Nephron progenitor cell (in vitro differentiated cells): ENCODE data around the gene PREP.

ENCODE experiments used
- DNase-seq: peaks from one replicate; pipeline ENCODE4 v3.0.0; 2021
- H3K27ac Mint-ChIP-seq: 2 replicates; pipeline ENCODE4 v1.8.0; 2021; ENCODE audit warnings: mild to moderate bottlenecking, moderate library complexity, mixed read lengths
- H3K27me3 Mint-ChIP-seq: 2 replicates; pipeline ENCODE4 v1.8.0; 2021; ENCODE audit warnings: mild to moderate bottlenecking, low read depth, mixed read lengths; ENCODE audit not compliant: poor library complexity
- H3K36me3 Mint-ChIP-seq: 2 replicates; pipeline ENCODE4 v1.8.0; 2021; ENCODE audit warnings: low read depth, mixed read lengths
- H3K4me1 Mint-ChIP-seq: 2 replicates; pipeline ENCODE4 v1.8.0; 2021; ENCODE audit warnings: mixed read lengths
- H3K4me3 Mint-ChIP-seq: 2 replicates; pipeline ENCODE4 v1.8.0; 2021; ENCODE audit warnings: mild to moderate bottlenecking, moderate library complexity, mixed read lengths
- H3K9me3 Mint-ChIP-seq: 2 replicates; pipeline ENCODE4 v1.8.0; 2021; ENCODE audit warnings: mild to moderate bottlenecking, moderate library complexity, mixed read lengths
- CTCF ChIP-seq: fragments of 200-600 bp; sonication (generic); IDR thresholded peaks from 2 replicates; pipeline ENCODE4 v1.5.0; 2021; ENCODE audit warnings: antibody characterized with exemption

The PREP gene

GRCh38 chr6:105380634-105381033 is 22.2 kb downstream of the PREP start:
- H3K4me1 Mint-ChIP-seq: peaks cover 20% of the 10 kb centered on the region
- DNase-seq: no peak
- no peaks in the 10 kb centered on the region for H3K9me3 Mint-ChIP-seq
- H3K27me3 Mint-ChIP-seq: no peaks in the 10 kb centered on the region
- H3K27ac Mint-ChIP-seq: no peak overlapping the region
- TF ChIP-seq CTCF: no peak
- no peak overlapping the region for H3K4me3 Mint-ChIP-seq
- H3K36me3 Mint-ChIP-seq: peaks cover 27% of the 10 kb centered on the region

- H3K36me3 Mint-ChIP-seq: peaks cover 37% of the 10 kb centered on the region
- no peak for TF ChIP-seq CTCF
- H3K4me1 Mint-ChIP-seq: no peaks in the 10 kb centered on the region
- no peaks in the 10 kb centered on the region for H3K9me3 Mint-ChIP-seq
- no peak for DNase-seq
- no peaks in the 10 kb centered on the region for H3K27me3 Mint-ChIP-seq
- no peak overlapping the region for H3K4me3 Mint-ChIP-seq
- H3K27ac Mint-ChIP-seq: no peak overlapping the region
These were observed 27.1 kb downstream of the PREP start for GRCh38 chr6:105375797-105376196.

- no peaks in the 10 kb centered on the region for H3K9me3 Mint-ChIP-seq
- no peaks in the 10 kb centered on the region for H3K27me3 Mint-ChIP-seq
- peaks cover 48% of the 10 kb centered on the region for H3K36me3 Mint-ChIP-seq
- DNase-seq: no peak
- H3K27ac Mint-ChIP-seq: no peak overlapping the region
- TF ChIP-seq CTCF: no peak
- H3K4me3 Mint-ChIP-seq: no peak overlapping the region
- no peaks in the 10 kb centered on the region for H3K4me1 Mint-ChIP-seq
These were observed 28.9 kb downstream of the PREP start for GRCh38 chr6:105374010-105374420.

- H3K4me3 Mint-ChIP-seq: no peak overlapping the region
- H3K4me1 Mint-ChIP-seq: no peaks in the 10 kb centered on the region
- no peaks in the 10 kb centered on the region for H3K27me3 Mint-ChIP-seq
- no peak for DNase-seq
- TF ChIP-seq CTCF: no peak
- no peaks in the 10 kb centered on the region for H3K9me3 Mint-ChIP-seq
- H3K27ac Mint-ChIP-seq: peak overlapping the region; percentile 21
- peaks cover 53% of the 10 kb centered on the region for H3K36me3 Mint-ChIP-seq
These were observed 29.4 kb downstream of the PREP start for GRCh38 chr6:105373481-105373880.

GRCh38 chr6:105372849-105373182 is 30.1 kb downstream of the PREP start:
- peaks cover 56% of the 10 kb centered on the region for H3K36me3 Mint-ChIP-seq
- no peaks in the 10 kb centered on the region for H3K4me1 Mint-ChIP-seq
- DNase-seq: no peak
- H3K27me3 Mint-ChIP-seq: no peaks in the 10 kb centered on the region
- H3K27ac Mint-ChIP-seq: no peak overlapping the region
- H3K4me3 Mint-ChIP-seq: no peak overlapping the region
- TF ChIP-seq CTCF: no peak
- H3K9me3 Mint-ChIP-seq: no peaks in the 10 kb centered on the region

- no peak for TF ChIP-seq CTCF
- Mint-ChIP-seq H3K27ac (no peak overlapping the region), H3K27me3 (no peaks in the 10 kb centered on the region), H3K9me3 (peaks cover under 1% of the 10 kb centered on the region), H3K4me3 (no peak overlapping the region), H3K4me1 (no peaks in the 10 kb centered on the region), H3K36me3 (peaks cover 57% of the 10 kb centered on the region)
- DNase-seq: no peak
These were observed 30.6 kb downstream of the PREP start for GRCh38 chr6:105372142-105372848.
